HG03159 (cell line): ENCODE measurements around the gene AMPD3.

Source experiments
- ATAC-seq: cut with Tn5 transposase; IDR thresholded peaks from one replicate; pipeline ENCODE4 v1.9.1; 2021; ENCODE audit warnings: mild to moderate bottlenecking, moderate library complexity; ENCODE audit not compliant: unreplicated experiment

AMPD3 gene

DNA sequence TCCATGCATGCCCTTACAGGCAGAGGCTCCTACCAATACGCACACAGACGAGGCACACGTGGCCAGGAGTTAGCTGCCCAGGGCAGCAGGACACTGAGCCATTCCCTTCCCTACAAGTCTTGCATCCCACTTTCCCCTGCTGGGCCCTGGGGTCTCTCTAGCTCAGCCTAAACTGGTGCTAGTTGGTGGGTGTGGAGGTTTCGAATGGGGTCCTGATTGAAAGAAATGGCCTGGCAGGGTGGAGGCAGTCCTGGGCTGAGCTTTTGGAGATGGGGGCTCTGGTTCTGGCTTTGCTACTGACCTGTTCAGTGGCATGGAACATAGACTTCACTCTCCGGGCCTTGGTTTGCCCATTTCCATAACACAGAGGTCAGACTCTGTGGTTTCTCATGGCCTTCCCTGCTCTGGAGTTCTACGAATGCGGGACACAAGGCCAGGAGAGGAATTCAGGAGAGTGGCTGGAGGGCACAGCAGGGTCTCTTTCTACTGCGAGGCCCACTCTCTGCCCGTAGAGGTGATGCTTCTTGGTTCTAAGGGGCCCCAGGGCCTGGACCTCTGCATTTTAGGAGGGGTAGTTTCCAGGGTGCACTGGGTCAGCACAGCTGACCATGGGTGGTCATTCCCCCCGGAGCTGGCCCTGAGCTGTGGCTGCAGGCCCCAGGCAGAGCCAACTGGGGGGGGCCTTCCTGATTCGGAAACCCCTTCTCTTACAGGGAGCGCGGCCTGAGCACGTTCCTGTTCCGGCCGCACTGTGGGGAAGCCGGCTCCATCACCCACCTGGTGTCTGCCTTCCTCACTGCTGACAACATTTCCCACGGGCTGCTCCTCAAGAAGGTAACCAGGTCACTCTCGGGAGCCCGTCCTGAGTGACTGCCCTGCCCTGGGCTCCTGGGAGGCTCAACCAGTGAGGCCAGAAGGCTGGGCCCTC is 46.0 kb downstream of the AMPD3 start:
- ATAC-seq, result no peak

DNA sequence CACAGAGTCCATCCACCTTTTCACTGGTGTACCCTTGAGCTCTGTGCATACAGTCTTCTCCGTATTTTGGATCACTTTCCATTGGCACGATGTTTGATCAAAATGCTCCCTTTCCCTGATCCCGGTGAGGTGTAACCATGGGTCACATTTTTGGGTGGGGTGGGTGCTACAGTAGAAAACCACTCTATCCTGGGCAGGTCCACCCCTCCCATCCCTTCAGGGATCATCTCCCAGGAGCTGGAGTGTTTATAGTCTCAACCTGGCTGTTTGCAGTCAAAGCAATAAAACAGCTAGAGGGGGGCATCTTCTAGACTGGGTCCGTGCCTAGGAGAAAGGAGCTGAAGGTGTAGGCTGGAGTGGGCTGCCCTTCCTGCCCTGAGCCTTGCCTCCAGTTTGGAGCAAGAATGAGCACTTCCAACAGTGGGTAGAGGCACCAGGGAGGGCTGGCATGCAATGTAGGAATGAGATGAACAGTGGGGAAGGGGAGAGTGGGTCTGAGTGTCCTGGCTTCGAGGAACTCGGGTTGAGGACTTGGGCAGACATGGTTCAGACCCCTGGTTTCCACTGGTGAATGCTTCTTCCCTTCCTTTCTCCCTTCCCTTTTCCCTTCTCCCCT is 47.1 kb downstream of the AMPD3 start:
- ATAC-seq, result no peak

DNA sequence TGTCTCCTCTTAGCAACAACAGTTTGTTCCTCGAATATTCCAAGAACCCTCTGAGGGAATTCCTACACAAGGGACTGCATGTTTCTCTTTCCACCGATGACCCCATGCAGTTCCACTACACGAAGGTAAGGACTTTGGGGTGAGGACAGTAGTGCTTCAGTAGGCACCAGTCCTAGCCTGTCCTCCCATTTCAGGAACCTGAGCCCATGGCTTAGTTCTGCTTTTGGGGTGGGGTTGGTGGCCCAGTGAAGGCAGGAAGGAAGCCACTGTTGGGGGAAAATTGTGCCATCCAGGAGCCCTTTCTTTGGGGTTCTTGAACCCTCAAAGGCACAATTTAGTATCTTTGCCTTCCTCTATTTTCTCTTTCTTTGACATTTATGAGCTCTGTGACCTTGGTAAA is 47.7 kb downstream of the AMPD3 start:
- ATAC-seq, result no peak

DNA sequence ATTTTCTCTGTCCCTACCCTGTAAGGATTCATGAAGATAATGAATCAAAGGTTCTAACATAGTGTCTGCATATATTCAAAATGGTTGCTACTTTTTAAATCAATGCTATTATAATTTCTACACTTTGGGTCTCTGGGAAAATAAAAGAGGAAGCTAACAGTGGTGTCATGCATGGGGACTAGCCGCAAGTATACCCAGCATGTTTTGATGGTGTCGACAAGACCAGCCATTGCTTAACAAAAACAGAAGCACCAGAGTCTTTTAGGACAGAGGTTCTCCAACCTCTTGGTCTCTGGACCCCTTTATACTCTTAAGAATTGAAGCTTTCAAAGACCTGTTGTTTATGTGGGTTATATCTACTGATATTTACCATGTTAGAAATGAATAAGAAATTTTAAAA is 48.2 kb downstream of the AMPD3 start:
- ATAC-seq, result no peak

DNA sequence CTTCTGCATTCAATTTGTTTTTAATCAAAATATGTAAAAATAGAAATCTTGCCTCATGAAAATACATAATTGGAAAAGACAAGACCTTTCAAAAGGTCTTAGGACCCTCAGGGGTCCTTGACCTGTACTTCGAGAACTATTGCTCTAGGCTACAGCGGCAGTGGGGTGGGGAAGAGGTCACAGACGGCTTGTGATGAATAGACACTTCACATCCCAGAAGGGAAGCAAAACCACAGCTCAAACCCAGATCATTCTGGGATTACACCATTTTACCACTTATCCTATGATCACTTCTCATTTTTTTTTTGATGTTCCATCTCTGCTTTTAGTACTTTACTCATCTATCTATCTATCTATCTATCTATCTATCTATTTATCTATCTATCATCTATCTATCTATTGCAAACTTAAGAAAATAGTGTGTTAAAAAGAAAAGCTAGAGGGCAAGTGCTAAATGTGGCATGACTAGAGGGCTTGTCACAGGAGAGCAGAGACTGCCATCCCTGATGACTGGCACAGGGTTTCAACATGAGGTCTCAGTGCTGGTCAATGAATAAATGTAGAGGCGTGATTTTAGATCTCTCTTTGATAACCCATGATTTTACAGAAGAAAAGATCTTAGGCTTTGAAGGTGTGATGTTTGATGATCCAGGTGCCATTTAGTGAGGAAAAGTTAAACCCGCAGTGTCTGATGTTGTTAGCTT is 48.9 kb downstream of the AMPD3 start:
- no peak for ATAC-seq

DNA sequence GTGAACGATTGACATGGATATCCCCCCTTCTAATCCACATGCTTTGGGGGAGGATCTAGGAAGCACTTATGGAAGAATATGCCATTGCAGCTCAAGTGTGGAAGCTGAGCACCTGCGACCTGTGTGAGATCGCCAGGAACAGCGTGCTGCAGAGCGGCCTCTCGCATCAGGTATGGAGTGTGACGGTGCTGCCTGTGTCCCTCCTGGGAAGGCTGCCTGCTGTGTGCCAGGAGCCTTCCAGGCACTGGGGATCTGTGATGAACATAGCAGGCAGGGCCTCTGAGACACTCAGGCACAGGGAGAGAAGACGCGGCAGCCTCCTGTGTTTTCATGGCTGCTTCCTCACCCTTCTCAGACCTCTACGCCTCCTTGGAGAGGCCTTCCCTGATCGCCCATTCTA is 49.4 kb downstream of the AMPD3 start:
- ATAC-seq, result no peak

DNA sequence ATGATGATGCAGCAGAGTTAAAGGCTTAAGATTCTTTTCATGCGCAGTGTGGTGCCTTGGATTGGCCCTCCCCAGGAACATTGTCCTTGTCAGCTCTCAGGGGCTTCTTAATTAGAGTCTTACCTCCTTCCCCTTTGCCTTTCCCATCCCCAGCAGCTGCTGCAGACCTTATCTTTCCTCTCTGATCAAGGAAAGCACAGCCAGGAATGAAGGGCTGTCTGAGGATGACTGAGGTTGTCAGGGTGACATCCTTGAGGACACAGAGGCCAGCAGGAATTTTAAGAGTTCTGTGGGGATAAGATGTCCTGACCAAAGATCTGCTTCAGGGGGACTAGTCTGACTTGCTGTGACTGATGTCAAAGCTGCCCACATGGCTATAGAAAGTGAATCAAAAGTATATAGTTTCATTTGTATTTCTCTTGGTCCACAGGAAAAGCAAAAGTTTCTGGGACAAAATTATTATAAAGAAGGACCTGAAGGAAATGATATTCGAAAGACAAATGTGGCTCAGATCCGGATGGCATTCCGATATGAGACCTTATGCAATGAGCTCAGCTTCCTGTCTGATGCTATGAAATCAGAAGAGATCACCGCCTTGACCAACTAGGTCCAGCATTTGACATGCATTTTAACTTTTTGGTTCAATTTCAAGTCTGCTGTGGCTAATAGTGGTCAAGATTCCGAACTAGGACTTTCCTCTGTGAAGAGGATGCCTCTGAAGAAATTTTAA is 50.4 kb downstream of the AMPD3 start:
- no peak for ATAC-seq

DNA sequence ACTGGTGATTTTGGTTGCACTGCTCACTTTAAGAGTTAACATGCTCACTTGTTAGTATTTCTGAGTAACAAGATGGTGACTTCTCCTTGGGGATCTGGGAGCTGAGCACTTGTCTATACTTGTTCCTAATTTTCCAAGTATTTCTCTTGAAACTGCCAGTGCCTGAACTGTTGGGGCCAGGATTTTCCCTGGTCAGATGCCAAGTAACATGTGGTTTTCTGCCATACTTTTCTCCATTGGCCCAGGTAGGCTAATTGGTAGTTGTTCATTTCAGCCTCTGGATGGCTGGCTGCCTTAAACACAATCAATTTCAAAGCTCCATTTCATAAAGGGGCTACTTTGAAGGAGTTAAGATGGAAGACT is 50.9 kb downstream of the AMPD3 start:
- no peak for ATAC-seq

DNA sequence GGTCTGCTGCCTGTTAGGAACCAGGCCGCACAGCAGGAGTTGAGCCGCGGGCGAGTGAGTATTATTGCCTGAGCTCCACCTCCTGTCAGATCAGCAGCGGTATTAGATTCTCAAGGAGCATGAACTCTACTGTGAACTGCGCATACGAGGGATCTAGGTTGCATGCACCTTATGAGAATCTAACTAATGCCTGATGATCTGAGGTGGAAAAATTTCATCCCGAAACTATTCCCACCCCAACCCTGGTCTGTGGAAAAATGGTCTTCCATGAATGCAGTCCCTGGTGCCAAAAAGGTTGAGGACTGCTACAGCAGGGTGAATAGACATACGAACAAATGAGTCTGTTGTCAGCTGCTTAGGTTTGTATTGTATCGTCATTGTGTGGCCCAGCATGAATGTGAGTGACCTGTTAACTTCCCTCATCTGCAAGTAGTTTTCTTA is 56.1 kb downstream of the AMPD3 start:
- ATAC-seq, result no peak

DNA sequence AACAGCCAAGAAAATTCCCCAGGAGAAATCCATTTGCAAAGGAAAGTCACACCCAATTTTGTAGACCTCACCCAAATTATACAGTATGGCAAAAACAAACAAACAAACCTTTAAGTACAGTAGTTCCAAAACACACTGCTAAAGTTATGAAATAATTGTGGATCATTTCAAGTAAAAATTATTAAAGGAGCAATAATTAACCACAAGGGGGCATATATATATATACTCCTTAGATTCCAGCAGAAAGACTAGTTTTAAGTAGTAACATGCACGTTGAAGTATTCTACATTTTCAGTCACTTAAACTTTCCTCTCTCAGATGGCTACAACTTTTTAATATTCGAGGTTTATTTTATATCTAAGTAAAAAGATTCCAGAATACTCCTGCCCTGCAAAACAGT is 59.1 kb downstream of the AMPD3 start:
- no peak for ATAC-seq

DNA sequence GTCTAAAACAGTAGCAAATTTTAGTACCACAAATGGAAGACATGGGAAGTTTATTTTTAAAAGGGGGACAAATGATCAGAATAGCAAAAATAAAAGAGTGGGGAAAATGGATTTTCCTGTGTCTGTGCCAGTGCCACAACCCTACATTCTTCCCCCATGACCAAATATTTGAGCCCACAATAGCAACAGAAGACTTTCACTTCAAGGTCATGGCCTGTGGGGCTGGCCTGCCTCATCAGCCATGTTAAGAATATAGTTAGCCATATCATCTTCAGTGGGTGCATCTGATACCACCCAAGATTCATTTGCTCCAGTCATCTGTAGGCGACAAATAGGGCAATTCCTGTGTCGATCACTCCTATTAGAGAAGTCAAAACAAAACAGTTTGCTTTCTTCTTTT is 59.6 kb downstream of the AMPD3 start:
- ATAC-seq, result no peak

DNA sequence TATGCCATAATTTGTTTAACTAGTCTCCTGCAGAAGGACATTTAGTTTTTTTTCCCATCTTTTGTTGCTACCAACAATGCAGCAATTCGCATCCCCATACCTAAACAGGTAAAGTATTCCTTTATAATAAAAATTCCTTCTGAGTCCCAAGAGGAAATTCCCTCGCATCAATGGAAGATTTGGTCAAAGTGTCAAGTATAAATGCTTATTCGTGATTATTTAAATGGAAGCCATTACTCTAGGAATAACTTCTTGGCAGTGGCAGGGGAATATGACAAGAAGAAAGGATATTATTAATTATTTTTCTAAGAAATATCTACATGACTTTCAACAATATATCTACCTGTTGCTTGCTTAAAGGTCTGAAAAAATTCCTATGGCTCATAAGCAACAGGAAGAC is 60.4 kb downstream of the AMPD3 start:
- no peak for ATAC-seq

DNA sequence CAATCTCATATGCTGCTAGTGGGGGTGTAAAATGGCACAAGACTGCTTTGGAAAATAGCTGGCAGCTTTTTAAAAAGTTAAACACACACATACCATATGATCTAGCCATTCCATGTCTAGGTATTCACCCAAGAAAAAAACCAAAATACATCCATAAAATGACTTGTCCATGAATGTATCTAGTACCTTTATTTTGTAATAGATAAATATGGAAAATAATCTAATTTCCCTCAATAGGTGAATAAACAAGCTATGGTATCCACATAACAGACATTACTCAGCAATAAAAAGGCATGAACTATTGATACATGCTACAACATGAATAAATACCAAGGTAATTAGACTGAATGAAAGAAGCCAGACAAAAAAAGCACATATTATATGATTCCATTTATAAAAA is 63.1 kb downstream of the AMPD3 start:
- no peak for ATAC-seq

DNA sequence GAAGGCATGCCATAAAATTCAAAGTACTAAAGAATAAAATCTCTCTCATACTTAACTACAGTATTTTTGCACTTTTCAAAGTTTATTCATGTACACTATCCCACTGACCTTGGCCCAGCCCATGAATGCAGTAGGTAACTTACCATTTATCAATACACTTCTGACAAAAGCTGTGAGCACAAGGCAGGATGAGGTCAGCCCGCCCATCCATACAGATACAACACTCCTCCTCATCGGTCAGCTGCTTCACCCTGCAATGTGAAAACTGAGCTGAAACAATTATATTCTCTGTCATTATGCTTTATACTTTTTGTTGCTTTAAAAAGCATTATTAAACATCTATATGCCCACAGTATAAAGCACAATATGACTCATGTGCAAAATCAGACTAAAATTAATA is 63.8 kb downstream of the AMPD3 start:
- ATAC-seq, result no peak

DNA sequence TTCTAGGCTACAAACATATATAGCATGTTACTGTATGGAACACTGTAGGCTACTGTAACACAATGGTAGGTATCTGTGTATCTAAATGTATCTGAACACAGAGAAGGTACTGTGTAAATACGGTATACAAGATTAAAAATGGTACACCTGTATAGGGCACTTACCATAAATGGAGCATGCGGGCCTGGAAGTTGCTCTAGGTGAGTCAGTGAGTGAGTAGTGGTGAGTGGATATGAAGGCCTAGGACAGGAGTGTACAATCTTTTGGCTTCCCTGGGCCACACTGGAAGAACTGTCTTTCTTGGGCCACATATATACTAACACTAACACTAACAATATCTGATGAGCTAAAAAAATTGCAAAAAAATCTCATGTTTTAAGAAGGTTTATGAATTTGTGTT is 64.6 kb downstream of the AMPD3 start:
- ATAC-seq, result no peak

DNA sequence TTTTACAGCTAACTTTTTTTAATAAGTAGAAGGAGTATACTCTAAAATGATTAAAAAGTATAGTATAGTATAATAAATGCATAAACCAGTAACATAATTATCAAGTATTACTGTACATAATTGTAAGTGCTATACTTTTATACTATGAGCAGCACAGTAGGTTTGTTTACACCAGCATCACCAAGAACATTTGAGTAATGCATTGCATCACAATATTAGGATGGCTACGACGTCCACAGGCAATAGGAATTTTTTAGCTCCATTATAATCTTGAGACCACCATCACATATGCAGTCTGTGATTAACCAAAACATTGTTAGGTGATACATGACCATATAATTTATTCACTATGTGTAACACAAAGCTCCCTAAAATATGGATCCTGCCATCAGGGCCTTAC is 65.5 kb downstream of the AMPD3 start:
- ATAC-seq, result no peak

DNA sequence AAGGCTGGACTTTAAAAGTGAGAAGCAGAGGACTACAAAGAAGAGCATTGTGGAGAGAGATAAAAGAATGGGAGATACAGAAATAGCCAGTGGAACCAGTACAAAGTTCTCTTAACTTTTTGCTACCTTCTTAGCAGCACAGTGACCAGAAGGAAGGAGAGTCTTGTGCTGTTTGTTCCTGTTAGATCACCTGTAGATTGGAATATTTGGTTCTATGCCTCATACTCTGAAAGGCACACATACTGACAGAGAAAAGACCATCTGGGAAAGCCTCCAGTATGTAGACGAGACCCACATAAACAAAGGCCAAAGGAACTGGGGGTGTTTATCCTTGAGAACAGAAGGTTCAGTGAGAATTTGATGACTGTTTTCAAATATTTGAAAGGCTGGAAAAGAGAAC is 67.2 kb downstream of the AMPD3 start:
- no peak for ATAC-seq

DNA sequence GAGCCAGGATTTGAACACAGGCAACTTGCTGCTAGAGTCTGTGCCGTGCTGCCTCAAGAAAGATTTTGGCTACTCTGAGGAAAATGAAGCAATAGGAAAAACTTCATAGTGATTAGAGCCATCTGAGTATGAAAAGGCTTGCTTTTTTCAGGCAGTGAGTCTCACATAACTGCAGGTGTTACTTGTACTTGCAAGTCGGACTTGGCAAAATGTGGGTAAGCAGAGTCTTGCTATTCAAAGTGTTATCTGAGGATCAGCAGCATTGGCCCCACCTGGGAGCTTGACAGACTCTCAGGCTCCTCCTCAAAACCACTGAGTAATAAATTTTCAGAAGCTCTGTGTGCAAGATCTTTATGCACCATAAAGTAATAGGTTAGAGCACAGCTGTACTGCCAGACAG is 67.9 kb downstream of the AMPD3 start:
- no peak for ATAC-seq

DNA sequence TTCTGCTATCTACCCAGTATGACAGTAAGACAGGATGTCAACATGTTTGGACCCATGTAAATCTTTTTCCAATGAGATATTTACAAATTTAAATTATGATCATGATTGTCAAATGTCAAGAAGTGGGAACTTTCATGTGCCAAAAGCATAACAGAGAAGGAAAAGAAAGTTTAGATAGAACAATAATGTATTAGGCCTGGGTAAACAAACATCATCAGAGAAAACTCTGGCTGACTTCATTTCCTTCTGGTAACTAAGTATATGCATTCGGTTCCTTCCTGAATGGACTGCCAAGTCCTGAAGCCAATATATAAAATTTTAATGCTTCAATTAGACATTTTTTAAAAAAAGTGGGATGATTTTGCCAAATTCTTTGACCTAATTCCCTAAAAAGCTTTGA is 69.4 kb downstream of the AMPD3 start:
- no peak for ATAC-seq

DNA sequence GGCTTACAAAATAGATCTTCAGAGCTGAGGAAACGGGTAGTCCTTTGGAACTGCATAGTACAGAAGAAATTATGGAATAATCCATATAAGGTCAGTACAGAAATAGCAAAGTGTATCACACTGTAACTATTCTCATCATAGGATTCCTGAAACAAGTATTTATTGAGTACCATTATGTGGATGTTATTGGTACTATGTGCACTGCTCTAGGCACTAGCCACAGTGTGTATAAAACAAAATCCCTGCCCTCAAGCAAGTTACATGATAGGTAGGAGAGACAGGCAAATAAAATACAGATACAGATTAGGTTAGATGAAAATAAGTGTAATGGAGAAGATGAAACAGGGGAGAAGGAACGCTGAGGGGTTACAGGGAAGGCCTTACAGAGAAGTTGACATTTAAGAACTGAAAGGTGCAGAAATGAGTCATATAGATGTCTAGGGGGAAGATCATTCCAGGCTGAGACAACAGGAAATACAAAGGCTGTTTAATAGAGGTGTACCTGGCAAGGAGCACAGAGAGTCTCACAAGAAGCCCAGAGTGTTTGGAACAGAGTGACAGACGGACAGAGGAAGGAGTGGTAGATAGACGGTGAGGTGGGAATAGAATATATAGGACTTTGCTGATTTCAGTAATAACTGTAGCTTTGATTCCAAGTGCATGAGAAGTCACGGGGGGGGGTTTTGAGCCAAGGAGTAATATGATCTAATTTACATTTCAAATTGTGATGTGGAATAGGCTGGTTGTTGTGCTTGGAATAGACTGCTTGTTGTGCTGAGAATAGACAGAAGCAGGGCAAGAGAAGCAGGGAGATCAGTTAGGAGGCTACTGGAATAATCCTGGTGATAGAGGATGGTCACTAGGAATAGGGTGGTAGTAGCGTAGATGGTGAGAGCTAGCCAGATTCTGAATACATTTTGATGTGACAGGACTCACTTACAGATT is 72.2 kb downstream of the AMPD3 start:
- no peak for ATAC-seq
